ENCODE data around the gene ALAS1. TPM values are rescaled to one million over a fixed set of nuclear protein-coding genes. Genes with fewer than 3 reads are reported as not detected.

Gene ALAS1
- total RNA-seq, 1 experiment from 2014 or later: 58.6 TPM

- CTCF ChIA-PET: no interaction called here
- H3K9me3 ChIP-seq (ENCODE audit: low read depth, low read length, poor library complexity, severe bottlenecking): no peaks in the 10 kb centered on the region
- BruUV-seq (replicated peaks): no TSS peak
These were observed 12.1 kb upstream of the ALAS1 start for GRCh38 chr3:52185837-52186236.

GRCh38 chr3:52186729-52187128, 11.2 kb upstream of the ALAS1 start:
- no peak for TF ChIP-seq EZH2 (IDR thresholded peaks at IDR 0.05; ENCODE audit: borderline replicate concordance, low read depth, low read length, poor library complexity, severe bottlenecking)
- CTCF ChIA-PET: no interaction called here
- DNase-seq (ENCODE audit: low spot score): no peak
- H3K27me3 ChIP-seq (replicated peaks; ENCODE audit: insufficient read depth, low read depth, low read length, poor library complexity): no peaks in the 10 kb centered on the region
- no peaks in the 10 kb centered on the region for H3K36me3 ChIP-seq (ENCODE audit: insufficient read depth, low read length, poor library complexity, severe bottlenecking)
- no peak overlapping the region for H3K4me3 ChIP-seq (ENCODE audit: low read depth, low read length, poor library complexity, severe bottlenecking)
- no peaks in the 10 kb centered on the region for H3K4me1 ChIP-seq (ENCODE audit: insufficient read depth, low read length, poor library complexity, severe bottlenecking)
- intact Hi-C loops (cut with micrococcal nuclease; ENCODE audit: unreplicated experiment): no loop called here
- BruUV-seq (replicated peaks): no TSS peak
- no peaks in the 10 kb centered on the region for H3K9me3 ChIP-seq (ENCODE audit: low read depth, low read length, poor library complexity, severe bottlenecking)
- H3K27ac ChIP-seq (ENCODE audit: low read depth, low read length, poor library complexity, severe bottlenecking): no peak overlapping the region
- POLR2A ChIA-PET (ENCODE audit: low non-redundant PET): no interaction called here

More at GRCh38 chr3:52185837-52186236, 12.1 kb upstream of the ALAS1 start:
- Histone ChIP-seq H3K4me3 (ENCODE audit: low read depth, low read length, poor library complexity, severe bottlenecking) (no peak overlapping the region), H3K27me3 (replicated peaks; ENCODE audit: insufficient read depth, low read depth, low read length, poor library complexity) (no peaks in the 10 kb centered on the region), H3K36me3 (ENCODE audit: insufficient read depth, low read length, poor library complexity, severe bottlenecking) (no peaks in the 10 kb centered on the region), H3K4me1 (ENCODE audit: insufficient read depth, low read length, poor library complexity, severe bottlenecking) (no peaks in the 10 kb centered on the region), H3K27ac (ENCODE audit: low read depth, low read length, poor library complexity, severe bottlenecking) (no peak overlapping the region)
- TF ChIP-seq EZH2 (IDR thresholded peaks at IDR 0.05; ENCODE audit: borderline replicate concordance, low read depth, low read length, poor library complexity, severe bottlenecking) (no peak), CTCF (conservative IDR thresholded peaks at IDR 0.05; ENCODE audit: low read depth, low read length) (no peak)
- intact Hi-C loops (cut with micrococcal nuclease; ENCODE audit: unreplicated experiment): no loop called here
- POLR2A ChIA-PET (ENCODE audit: low non-redundant PET): no interaction called here
- no peak for DNase-seq (ENCODE audit: low spot score)

- no peaks in the 10 kb centered on the region for H3K4me1 ChIP-seq (ENCODE audit: insufficient read depth, low read length, poor library complexity, severe bottlenecking)
- POLR2A ChIA-PET (ENCODE audit: low non-redundant PET): no interaction called here
- CTCF ChIA-PET: no interaction called here
- DNase-seq (ENCODE audit: low spot score): no peak
- no peak overlapping the region for H3K27ac ChIP-seq (ENCODE audit: low read depth, low read length, poor library complexity, severe bottlenecking)
- intact Hi-C loops (cut with micrococcal nuclease; ENCODE audit: unreplicated experiment): no loop called here
- no peaks in the 10 kb centered on the region for H3K9me3 ChIP-seq (ENCODE audit: low read depth, low read length, poor library complexity, severe bottlenecking)
- no TSS peak for BruUV-seq (replicated peaks)
- H3K27me3 ChIP-seq (replicated peaks; ENCODE audit: insufficient read depth, low read depth, low read length, poor library complexity): no peaks in the 10 kb centered on the region
- no peaks in the 10 kb centered on the region for H3K36me3 ChIP-seq (ENCODE audit: insufficient read depth, low read length, poor library complexity, severe bottlenecking)
- H3K4me3 ChIP-seq (ENCODE audit: low read depth, low read length, poor library complexity, severe bottlenecking): no peak overlapping the region
- no peak for TF ChIP-seq EZH2 (IDR thresholded peaks at IDR 0.05; ENCODE audit: borderline replicate concordance, low read depth, low read length, poor library complexity, severe bottlenecking)
- no peak for TF ChIP-seq CTCF (conservative IDR thresholded peaks at IDR 0.05; ENCODE audit: low read depth, low read length)
These were observed 9.4 kb upstream of the ALAS1 start for GRCh38 chr3:52188556-52188955.

DNA sequence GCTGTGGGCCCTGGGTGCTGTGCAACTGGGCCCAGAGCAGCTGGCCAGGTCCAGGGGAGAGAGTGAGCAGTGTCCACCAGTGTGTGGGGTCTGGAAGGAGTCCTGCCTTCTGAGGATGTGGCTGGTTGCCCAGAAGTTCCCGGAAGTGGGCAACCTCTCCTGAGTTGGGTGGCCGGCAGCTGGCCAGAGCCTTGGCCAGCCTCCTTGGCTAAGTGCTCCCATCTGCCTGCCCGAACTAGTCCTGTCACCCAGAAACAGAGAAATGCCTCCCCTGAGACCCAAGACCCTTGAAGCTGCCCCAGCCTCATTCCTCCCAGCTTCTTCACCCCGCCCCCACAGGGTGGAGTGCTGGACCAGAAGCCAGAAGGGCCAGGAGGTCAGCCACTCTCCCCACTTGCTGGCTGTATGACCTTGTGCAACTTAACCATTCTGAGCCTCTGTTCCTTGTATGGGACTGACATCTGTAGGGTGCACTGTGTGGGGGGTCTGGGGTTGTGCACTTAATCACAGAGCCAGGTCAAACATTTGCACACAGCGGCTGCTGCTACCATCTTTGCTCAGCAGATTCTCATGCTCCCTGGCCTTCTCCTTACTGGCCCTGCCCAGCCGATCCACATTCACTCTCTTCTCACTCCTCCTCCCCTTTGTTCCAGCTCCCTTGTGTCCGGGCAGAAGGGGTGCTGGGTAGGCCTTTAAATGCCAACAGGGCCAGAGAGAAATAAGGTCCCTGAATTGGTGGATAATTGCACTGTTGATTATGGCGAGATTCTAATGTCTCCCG, 7.5 kb upstream of the ALAS1 start:
- H3K27ac ChIP-seq (ENCODE audit: low read depth, low read length, poor library complexity, severe bottlenecking): no peak overlapping the region
- DNase-seq (ENCODE audit: low spot score): no peak
- H3K27me3 ChIP-seq (replicated peaks; ENCODE audit: insufficient read depth, low read depth, low read length, poor library complexity): no peaks in the 10 kb centered on the region
- ChIA-PET POLR2A (ENCODE audit: low non-redundant PET) (no interaction called here), CTCF (interaction anchor here (0.6 kb wide), 1 partner anchor 30 kb away, joined by 3 read pairs; no protein-coding TSS in a partner anchor)
- intact Hi-C loops (cut with micrococcal nuclease; ENCODE audit: unreplicated experiment): no loop called here
- no peaks in the 10 kb centered on the region for H3K4me1 ChIP-seq (ENCODE audit: insufficient read depth, low read length, poor library complexity, severe bottlenecking)
- TF ChIP-seq CTCF (conservative IDR thresholded peaks at IDR 0.05; ENCODE audit: low read depth, low read length) (no peak), EZH2 (IDR thresholded peaks at IDR 0.05; ENCODE audit: borderline replicate concordance, low read depth, low read length, poor library complexity, severe bottlenecking) (no peak)
- no peaks in the 10 kb centered on the region for H3K36me3 ChIP-seq (ENCODE audit: insufficient read depth, low read length, poor library complexity, severe bottlenecking)
- no TSS peak for BruUV-seq (replicated peaks)
- H3K9me3 ChIP-seq (ENCODE audit: low read depth, low read length, poor library complexity, severe bottlenecking): no peaks in the 10 kb centered on the region
- H3K4me3 ChIP-seq (ENCODE audit: low read depth, low read length, poor library complexity, severe bottlenecking): no peak overlapping the region

All from A673 (cell line).